B cell (primary cell): ENCODE results near the gene GAB3.

Experiments
- EZH2 ChIP-seq: IDR thresholded peaks from 2 replicates; pipeline ENCODE4 v1.6.1; 2012; ENCODE audit warnings: borderline replicate concordance, low read depth, mild to moderate bottlenecking, moderate library complexity, low read length; ENCODE audit not compliant: insufficient read depth, poor library complexity, severe bottlenecking
- TF ChIP-seq, protein P1 (sequence below): fragments of 200-600 bp; IDR thresholded peaks from one replicate; pipeline ENCODE4 v1.8.0; 2022; ENCODE audit warnings: antibody characterized with exemption, mild to moderate bottlenecking

DNA sequence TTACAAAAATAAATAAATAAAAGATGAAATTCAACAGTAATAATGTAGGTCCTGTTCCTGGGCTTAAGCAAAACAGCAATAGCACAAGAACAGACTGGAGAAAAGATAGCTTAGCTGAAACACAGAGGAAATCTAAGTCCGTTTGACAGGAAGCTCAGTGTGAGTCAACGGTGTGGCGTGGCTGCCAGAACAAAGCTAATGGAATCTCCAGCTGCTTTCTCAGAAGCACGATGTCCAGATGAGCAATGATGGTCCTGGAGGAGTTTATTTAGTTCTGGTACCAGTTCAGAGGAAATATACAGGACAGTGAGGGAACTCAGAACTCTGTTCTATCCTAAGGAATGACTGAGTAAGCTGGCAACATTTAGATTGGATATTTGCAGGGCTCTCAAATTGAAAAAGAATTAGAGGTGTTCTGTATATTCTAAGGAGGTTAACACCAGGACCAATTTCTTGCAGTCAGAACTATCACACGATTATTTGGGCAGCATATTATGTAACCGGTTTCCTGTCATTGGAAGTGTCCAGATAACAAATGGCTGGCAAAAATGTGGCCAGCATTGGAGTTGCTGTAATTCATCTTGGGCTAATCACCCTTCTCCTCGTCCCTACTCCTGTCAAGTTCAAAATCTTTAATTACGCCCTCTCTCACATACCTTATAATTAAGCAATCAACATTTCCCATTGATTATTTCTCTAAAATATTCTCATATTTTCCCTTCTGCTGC, 12.7 kb downstream of the GAB3 start:
- TF ChIP-seq, protein P1, sequence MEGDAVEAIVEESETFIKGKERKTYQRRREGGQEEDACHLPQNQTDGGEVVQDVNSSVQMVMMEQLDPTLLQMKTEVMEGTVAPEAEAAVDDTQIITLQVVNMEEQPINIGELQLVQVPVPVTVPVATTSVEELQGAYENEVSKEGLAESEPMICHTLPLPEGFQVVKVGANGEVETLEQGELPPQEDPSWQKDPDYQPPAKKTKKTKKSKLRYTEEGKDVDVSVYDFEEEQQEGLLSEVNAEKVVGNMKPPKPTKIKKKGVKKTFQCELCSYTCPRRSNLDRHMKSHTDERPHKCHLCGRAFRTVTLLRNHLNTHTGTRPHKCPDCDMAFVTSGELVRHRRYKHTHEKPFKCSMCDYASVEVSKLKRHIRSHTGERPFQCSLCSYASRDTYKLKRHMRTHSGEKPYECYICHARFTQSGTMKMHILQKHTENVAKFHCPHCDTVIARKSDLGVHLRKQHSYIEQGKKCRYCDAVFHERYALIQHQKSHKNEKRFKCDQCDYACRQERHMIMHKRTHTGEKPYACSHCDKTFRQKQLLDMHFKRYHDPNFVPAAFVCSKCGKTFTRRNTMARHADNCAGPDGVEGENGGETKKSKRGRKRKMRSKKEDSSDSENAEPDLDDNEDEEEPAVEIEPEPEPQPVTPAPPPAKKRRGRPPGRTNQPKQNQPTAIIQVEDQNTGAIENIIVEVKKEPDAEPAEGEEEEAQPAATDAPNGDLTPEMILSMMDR, result no peak
- TF ChIP-seq EZH2, result no peak
